Mammary epithelial cell (primary cell): ENCODE measurements around the gene WNT9B.

Source experiments
- EZH2 ChIP-seq: IDR thresholded peaks from 2 replicates; pipeline ENCODE4 v1.6.1; 2012; ENCODE audit warnings: low read length, inconsistent platforms, borderline replicate concordance
- TF ChIP-seq, protein P1 (sequence below), 2 donors: IDR thresholded peaks in 1 of 2; conservative IDR thresholded peaks in 1 of 2; 2 replicates each; pipeline ENCODE4 v1.5.1; 2011 to 2012; ENCODE audit warnings: inconsistent platforms in 2 of 2, low read length in 2 of 2, mild to moderate bottlenecking in 2 of 2, control low read depth in 1 of 2, low read depth in 1 of 2; ENCODE audit not compliant: insufficient read depth in 1 of 2; ENCODE audit errors: extremely low read depth in 1 of 2

DNA sequence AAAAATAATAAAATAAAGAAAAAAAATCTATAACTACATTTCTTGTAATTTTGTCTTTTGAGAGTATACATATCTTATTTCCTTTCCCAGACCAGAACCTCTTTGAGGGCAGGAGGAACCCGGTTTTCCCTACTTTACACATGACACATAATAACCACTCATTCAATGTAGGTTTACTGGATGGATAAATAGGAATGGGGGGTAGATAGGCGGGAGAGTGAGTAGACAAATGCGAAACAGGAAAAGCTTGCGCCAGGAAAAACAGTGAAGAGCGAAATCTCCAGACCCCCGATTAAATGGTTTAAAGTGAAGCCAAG, 71.1 kb downstream of the WNT9B start:
- TF ChIP-seq, protein P1, sequence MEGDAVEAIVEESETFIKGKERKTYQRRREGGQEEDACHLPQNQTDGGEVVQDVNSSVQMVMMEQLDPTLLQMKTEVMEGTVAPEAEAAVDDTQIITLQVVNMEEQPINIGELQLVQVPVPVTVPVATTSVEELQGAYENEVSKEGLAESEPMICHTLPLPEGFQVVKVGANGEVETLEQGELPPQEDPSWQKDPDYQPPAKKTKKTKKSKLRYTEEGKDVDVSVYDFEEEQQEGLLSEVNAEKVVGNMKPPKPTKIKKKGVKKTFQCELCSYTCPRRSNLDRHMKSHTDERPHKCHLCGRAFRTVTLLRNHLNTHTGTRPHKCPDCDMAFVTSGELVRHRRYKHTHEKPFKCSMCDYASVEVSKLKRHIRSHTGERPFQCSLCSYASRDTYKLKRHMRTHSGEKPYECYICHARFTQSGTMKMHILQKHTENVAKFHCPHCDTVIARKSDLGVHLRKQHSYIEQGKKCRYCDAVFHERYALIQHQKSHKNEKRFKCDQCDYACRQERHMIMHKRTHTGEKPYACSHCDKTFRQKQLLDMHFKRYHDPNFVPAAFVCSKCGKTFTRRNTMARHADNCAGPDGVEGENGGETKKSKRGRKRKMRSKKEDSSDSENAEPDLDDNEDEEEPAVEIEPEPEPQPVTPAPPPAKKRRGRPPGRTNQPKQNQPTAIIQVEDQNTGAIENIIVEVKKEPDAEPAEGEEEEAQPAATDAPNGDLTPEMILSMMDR (conservative IDR thresholded peaks at IDR 0.05 in 1 of 2, IDR thresholded peaks at IDR 0.05 in 1 of 2; ENCODE audit: extremely low read depth in 1 of 2, insufficient read depth in 1 of 2, low read depth in 1 of 2, low read length in 2 of 2) = no peak
- no peak for TF ChIP-seq EZH2
